Thyroid gland (tissue), 4 donors: ENCODE results near the gene BNIP3. TPM values are rescaled to one million over a fixed set of nuclear protein-coding genes. Genes with fewer than 3 reads are reported as not detected.

Experiments used
- DNase-seq, 2 donors: peaks; one replicate each; pipeline ENCODE4 v3.0.0-alpha.2; 2019
- H3K27ac ChIP-seq, 3 donors: fragments of 200-600 bp; sonication (generic); 1 replicate in 2 of 3; 2 replicates in 1 of 3; pipeline ENCODE4 v1.5.1; 2016 to 2019; ENCODE audit warnings: mild to moderate bottlenecking in 1 of 3, moderate library complexity in 1 of 3
- H3K27me3 ChIP-seq: fragments of 200-600 bp; sonication (generic); one replicate; pipeline ENCODE4 v1.5.1; 2019
- H3K36me3 ChIP-seq, 2 donors: fragments of 200-600 bp; sonication (generic); one replicate each; pipeline ENCODE4 v1.5.1; 2016 to 2019
- H3K4me1 ChIP-seq, 2 donors: fragments of 200-600 bp; sonication (generic); one replicate each; pipeline ENCODE4 v1.5.1; 2017 to 2019
- H3K4me3 ChIP-seq, 3 donors: fragments of 200-600 bp; sonication (generic); replicated peaks in 1 of 3; 1 replicate in 2 of 3; 2 replicates in 1 of 3; pipeline ENCODE4 v1.5.1; 2016; ENCODE audit warnings: mild to moderate bottlenecking in 1 of 3
- H3K9me3 ChIP-seq: fragments of 200-600 bp; sonication (generic); one replicate; pipeline ENCODE4 v1.5.1; 2017
- POLR2A ChIP-seq, 2 donors: fragments of 450-650 bp; IDR thresholded peaks; one replicate each; pipeline ENCODE4 v1.6.1; 2017; ENCODE audit warnings: antibody characterized with exemption in 2 of 2, mild to moderate bottlenecking in 2 of 2, moderate library complexity in 1 of 2
- WGBS, 2 donors: methylation state at CpG; one replicate each; pipeline ENCODE4 v1.1.5; 2017; 5-methylcytosine and 5-hydroxymethylcytosine counted together
- intact Hi-C: fragments of 100-400 bp; cut with DNase I; formaldehyde crosslinking; loops from one replicate; pipeline ENCODE4 v1.15.1; 2023
- total RNA-seq, 4 donors: library from RNA; depleted of rRNA; stranded (reverse); fragments of >200 nt; gene quantifications; one replicate each; pipeline ENCODE4 v1.2.3, GENCODE V29; 2016
- TF ChIP-seq, protein P1 (sequence below), 6 experiments: fragments of 200-600 bp in 3 of 6; fragments of 450-650 bp in 3 of 6; sonication (generic) in 3 of 6; IDR thresholded peaks; one replicate each; pipeline ENCODE4 v1.5.1; 2016 to 2019; ENCODE audit warnings: antibody characterized with exemption in 6 of 6, mild to moderate bottlenecking in 2 of 6, inconsistent platforms in 1 of 6, moderate library complexity in 1 of 6

BNIP3 gene
- total RNA-seq, 4 donors from 2014 or later, result 54.4 to 124 (median 90.2) TPM

DNA sequence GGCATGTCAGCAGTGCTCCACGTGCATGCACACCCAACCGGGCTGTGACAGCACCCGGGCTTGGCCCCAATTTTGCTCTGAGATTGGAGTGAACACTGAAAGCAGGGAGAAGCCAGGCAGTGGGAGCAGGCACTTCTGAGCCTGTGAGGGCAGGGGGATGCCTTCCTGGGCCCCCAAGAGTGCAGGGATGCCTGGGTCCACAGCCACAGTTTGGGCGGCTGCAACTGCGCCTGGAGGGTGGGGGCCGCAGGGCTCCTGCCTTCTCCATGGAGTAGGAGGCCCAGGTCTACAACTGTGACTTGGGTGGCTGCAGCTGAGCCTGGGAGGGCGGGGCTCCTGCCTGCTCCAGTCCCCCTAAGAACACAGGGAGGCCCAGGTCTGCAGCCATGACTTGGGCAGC, 37.6 kb upstream of the BNIP3 start:
- Histone ChIP-seq H3K27ac (no peak overlapping the region), H3K36me3 (no peaks in the 10 kb centered on the region), H3K27me3 (no peaks in the 10 kb centered on the region), H3K4me3 (no peak overlapping the region), H3K9me3 (no peaks in the 10 kb centered on the region), H3K4me1 (peaks cover 0 to 11% of the 10 kb centered on the region in 2 donors)
- TF ChIP-seq POLR2A (IDR thresholded peaks at IDR 0.05), result no peak
- TF ChIP-seq, protein P1, sequence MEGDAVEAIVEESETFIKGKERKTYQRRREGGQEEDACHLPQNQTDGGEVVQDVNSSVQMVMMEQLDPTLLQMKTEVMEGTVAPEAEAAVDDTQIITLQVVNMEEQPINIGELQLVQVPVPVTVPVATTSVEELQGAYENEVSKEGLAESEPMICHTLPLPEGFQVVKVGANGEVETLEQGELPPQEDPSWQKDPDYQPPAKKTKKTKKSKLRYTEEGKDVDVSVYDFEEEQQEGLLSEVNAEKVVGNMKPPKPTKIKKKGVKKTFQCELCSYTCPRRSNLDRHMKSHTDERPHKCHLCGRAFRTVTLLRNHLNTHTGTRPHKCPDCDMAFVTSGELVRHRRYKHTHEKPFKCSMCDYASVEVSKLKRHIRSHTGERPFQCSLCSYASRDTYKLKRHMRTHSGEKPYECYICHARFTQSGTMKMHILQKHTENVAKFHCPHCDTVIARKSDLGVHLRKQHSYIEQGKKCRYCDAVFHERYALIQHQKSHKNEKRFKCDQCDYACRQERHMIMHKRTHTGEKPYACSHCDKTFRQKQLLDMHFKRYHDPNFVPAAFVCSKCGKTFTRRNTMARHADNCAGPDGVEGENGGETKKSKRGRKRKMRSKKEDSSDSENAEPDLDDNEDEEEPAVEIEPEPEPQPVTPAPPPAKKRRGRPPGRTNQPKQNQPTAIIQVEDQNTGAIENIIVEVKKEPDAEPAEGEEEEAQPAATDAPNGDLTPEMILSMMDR (IDR thresholded peaks at IDR 0.05), result no peak
- DNase-seq, result no peak
- intact Hi-C loops, result no loop called here
- WGBS, 2 donors, result no CpG with 5 or more reads among the region's 7 CpGs

DNA sequence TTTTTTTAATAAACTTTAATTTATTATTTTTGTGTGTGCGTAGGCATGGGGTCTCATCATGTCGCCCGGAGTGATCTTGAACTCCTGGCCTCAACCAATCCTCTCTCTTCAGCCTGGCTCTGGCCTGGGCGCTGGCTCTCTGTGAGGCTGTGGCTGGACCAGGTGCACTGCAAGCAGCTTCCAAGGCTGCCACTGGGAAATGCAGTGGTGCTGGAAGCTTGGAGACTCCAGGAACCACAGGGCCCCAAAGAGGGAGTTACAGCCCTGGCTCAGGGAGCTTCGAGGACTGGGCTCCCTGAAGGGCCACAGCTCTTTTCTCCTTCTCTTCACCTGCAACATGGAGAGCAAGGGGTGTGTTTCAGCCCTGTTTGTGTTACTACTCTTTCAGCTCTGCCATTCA, 36.7 kb upstream of the BNIP3 start:
- 76 to 96% methylated on average over 5 of the region's 5 CpGs for WGBS, 2 donors
- no peaks in the 10 kb centered on the region for H3K27me3 ChIP-seq
- H3K4me3 ChIP-seq, result no peak overlapping the region
- TF ChIP-seq, protein P1 (IDR thresholded peaks at IDR 0.05), result no peak
- TF ChIP-seq POLR2A (IDR thresholded peaks at IDR 0.05), result no peak
- no peak for DNase-seq
- intact Hi-C loops, result no loop called here
- H3K4me1 ChIP-seq, result peaks cover 0 to 7% of the 10 kb centered on the region in 2 donors
- H3K27ac ChIP-seq, result no peak overlapping the region
- H3K9me3 ChIP-seq, result no peaks in the 10 kb centered on the region
- H3K36me3 ChIP-seq, result no peaks in the 10 kb centered on the region

DNA sequence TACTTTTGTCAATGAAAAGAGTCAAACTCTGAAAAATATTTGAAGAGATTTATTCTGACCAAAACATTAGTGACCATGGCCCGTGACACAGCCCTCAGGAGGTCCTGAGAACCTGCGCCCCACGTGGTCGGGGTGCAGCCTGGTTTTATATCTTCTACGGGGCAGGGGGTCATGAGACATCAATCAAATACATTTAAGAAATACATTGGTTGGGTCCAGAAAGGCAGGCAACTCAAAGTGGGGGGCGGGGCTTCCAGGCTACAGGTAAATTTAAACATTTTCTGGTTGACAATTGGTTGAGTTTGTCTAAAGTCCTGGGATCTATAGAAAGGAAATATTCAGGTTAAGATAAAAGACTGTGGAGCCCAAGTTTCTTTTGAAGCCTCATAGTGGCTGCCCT, 34.8 kb upstream of the BNIP3 start:
- TF ChIP-seq POLR2A (IDR thresholded peaks at IDR 0.05), result no peak
- TF ChIP-seq, protein P1 (IDR thresholded peaks at IDR 0.05), result no peak

DNA sequence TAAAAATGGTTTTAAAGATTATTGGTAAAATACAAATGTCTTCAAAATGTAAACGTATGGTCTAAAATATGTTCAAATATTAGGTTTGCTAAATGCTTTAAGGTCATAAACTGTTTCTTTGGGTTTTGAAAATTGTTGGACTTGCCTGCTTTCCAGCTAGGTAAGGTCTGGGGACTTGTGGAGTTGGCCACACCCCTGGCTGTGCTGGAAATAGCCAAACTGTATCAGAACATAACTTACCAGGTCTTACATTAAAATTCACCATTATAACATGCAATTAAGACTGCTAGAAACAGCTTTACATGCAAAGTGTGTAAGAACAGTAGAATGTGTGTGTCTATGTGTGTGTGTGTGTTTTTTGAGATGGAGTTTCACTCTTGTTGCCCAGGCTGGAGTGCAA, 29.7 kb upstream of the BNIP3 start:
- WGBS, 2 donors, result 92% methylated on average over 1 of the region's 1 CpG
- Histone ChIP-seq H3K27me3 (no peaks in the 10 kb centered on the region), H3K9me3 (no peaks in the 10 kb centered on the region), H3K4me3 (no peak overlapping the region), H3K36me3 (no peaks in the 10 kb centered on the region), H3K4me1 (no peaks in the 10 kb centered on the region), H3K27ac (no peak overlapping the region)
- no peak for DNase-seq
- intact Hi-C loops, result no loop called here
- no peak for TF ChIP-seq POLR2A (IDR thresholded peaks at IDR 0.05)
- TF ChIP-seq, protein P1 (IDR thresholded peaks at IDR 0.05), result no peak

More for the DNA sequence above, 34.8 kb upstream of the BNIP3 start:
- no peaks in the 10 kb centered on the region for H3K9me3 ChIP-seq
- WGBS, 2 donors, result 79 to 82% methylated on average over 6 of the region's 6 CpGs
- no peak overlapping the region for H3K27ac ChIP-seq
- no peak overlapping the region for H3K4me3 ChIP-seq
- H3K36me3 ChIP-seq, result no peaks in the 10 kb centered on the region
- no peaks in the 10 kb centered on the region for H3K4me1 ChIP-seq
- DNase-seq, result no peak
- intact Hi-C loops, result no loop called here
- no peaks in the 10 kb centered on the region for H3K27me3 ChIP-seq

DNA sequence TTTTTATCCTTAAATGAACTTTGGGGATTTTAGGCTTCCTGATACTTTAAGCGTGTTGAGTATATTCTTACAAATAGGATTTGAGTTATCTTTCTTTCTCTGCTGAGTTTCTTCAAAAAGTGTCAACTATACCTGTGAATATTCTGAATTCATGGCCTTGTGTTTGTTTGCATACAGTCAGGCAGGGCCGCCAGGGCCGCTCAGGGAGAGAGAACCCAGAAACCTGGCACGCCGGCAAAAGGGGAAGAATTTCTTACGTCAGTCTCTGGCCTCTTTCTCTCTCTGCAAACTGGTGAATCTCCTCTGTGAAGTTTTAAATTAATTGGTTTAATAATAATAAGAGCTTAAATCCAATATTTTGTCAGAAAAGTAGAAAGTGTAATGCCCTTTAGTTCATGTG, 29.3 kb upstream of the BNIP3 start:
- DNase-seq, result no peak
- no peak for TF ChIP-seq POLR2A (IDR thresholded peaks at IDR 0.05)
- TF ChIP-seq, protein P1 (IDR thresholded peaks at IDR 0.05), result no peak
- H3K9me3 ChIP-seq, result no peaks in the 10 kb centered on the region
- no peak overlapping the region for H3K4me3 ChIP-seq
- intact Hi-C loops, result no loop called here
- H3K27me3 ChIP-seq, result no peaks in the 10 kb centered on the region
- WGBS, 2 donors, result 88 to 91% methylated on average over 6 of the region's 6 CpGs
- no peak overlapping the region for H3K27ac ChIP-seq
- no peaks in the 10 kb centered on the region for H3K36me3 ChIP-seq
- no peaks in the 10 kb centered on the region for H3K4me1 ChIP-seq
